Activated B cell treated with CpG ODN at 0.5 μM for 24 hours (primary cell): ENCODE results near the gene CA4. TPM values are rescaled to one million over a fixed set of nuclear protein-coding genes. Genes with fewer than 3 reads are reported as not detected.
"Not testable (repeated sequence)": the region's sequence is repeated elsewhere in the genome, so short reads cannot be mapped to it uniquely, and the experiment has no call there.

ENCODE experiments used
- ATAC-seq: fragments of 200-7000 bp; cut with Tn5 transposase; one replicate; pipeline ENCODE4 v1.10.0; 2021; ENCODE audit warnings: low read depth, mild to moderate bottlenecking, moderate library complexity
- CTCF ChIA-PET: fragments of 350-600 bp; sonication (Branson Sonifier 250); formaldehyde crosslinking; loops from one replicate; lab custom pipeline; 2021; ENCODE audit warnings: antibody characterized with exemption; lab: Charles Lee
- POLR2A ChIA-PET: fragments of 350-600 bp; sonication (Branson Sonifier 250); formaldehyde crosslinking; loops from one replicate; lab custom pipeline; 2021; ENCODE audit warnings: antibody characterized with exemption; lab: Charles Lee
- DNase-seq: peaks from one replicate; pipeline ENCODE4 v3.0.0; 2022
- H3K27ac Mint-ChIP-seq: one replicate; pipeline ENCODE4 v1.8.0; 2020; ENCODE audit warnings: mixed read lengths
- H3K27me3 Mint-ChIP-seq: one replicate; pipeline ENCODE4 v1.8.0; 2021; ENCODE audit warnings: mixed read lengths
- H3K36me3 Mint-ChIP-seq: one replicate; pipeline ENCODE4 v1.8.0; 2021; ENCODE audit warnings: low read depth, mixed read lengths
- H3K4me1 Mint-ChIP-seq: one replicate; pipeline ENCODE4 v1.8.0; 2021; ENCODE audit warnings: mixed read lengths
- H3K4me3 Mint-ChIP-seq: one replicate; pipeline ENCODE4 v1.8.0; 2020; ENCODE audit warnings: mild to moderate bottlenecking, mixed read lengths
- H3K9me3 Mint-ChIP-seq: one replicate; pipeline ENCODE4 v1.8.0; 2020; ENCODE audit warnings: mixed read lengths
- CTCF ChIP-seq: fragments of 200-600 bp; IDR thresholded peaks from one replicate; pipeline ENCODE4 v1.8.0; 2022; ENCODE audit warnings: antibody characterized with exemption, mild to moderate bottlenecking
- intact Hi-C: fragments of 100-400 bp; cut with micrococcal nuclease; formaldehyde crosslinking; loops from one replicate; pipeline ENCODE4 v1.15.1; 2024
- total RNA-seq: library from RNA; stranded (reverse); gene quantifications from 2 replicates; pipeline ENCODE4 v1.2.3, GENCODE V29; 2022

CA4 gene
- total RNA-seq, 1 donor from 2014 or later = not detected

DNA sequence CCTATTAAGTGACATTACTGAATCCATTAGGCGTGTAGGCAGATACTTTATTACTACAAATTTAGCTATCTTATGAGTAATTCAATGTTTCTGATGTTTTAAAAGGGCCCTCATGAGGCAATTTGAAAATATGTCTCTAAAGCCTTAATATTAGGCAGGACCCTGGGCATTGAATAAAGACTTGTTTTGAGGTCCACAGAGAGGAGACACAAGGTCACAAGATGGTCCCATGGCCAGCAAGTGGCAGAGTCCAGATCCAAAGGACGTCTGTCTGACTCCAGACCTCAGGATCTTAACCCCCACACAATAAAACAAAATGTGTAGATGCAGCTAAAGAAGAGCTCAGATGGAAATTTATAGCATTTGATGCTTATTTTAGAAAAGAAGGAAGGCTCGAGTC, 39.2 kb upstream of the CA4 start:
- intact Hi-C loops = no loop called here

GRCh38 chr17:60111661-60112060, 38.1 kb upstream of the CA4 start:
- intact Hi-C loops, H3K36me3 Mint-ChIP-seq, H3K9me3 Mint-ChIP-seq, H3K4me3 Mint-ChIP-seq, H3K4me1 Mint-ChIP-seq, DNase-seq, CTCF ChIA-PET, POLR2A ChIA-PET, H3K27me3 Mint-ChIP-seq, H3K27ac Mint-ChIP-seq: not testable (repeated sequence)
- peak; percentile 52 for ATAC-seq

More for the DNA sequence above, 39.2 kb upstream of the CA4 start:
- Mint-ChIP-seq H3K27me3 (no peaks in the 10 kb centered on the region), H3K9me3 (no peaks in the 10 kb centered on the region), H3K36me3 (no peaks in the 10 kb centered on the region), H3K27ac (no peak overlapping the region), H3K4me3 (no peak overlapping the region), H3K4me1 (peaks cover 15% of the 10 kb centered on the region)
- TF ChIP-seq CTCF = no peak
- CTCF ChIA-PET = interaction anchor here (1.2 kb wide), 1 partner anchor 33 kb away, joined by 4 read pairs; no protein-coding TSS in a partner anchor
- DNase-seq = no peak
- ATAC-seq = no peak
- POLR2A ChIA-PET = no interaction called here

- POLR2A ChIA-PET, H3K4me3 Mint-ChIP-seq, DNase-seq, intact Hi-C loops, H3K27ac Mint-ChIP-seq, H3K36me3 Mint-ChIP-seq, H3K9me3 Mint-ChIP-seq, ATAC-seq, H3K27me3 Mint-ChIP-seq, CTCF ChIA-PET, H3K4me1 Mint-ChIP-seq: not testable (repeated sequence)
Measured at GRCh38 chr17:60115364-60115763, 34.4 kb upstream of the CA4 start.

- H3K4me1 Mint-ChIP-seq, DNase-seq, H3K27ac Mint-ChIP-seq, POLR2A ChIA-PET, H3K9me3 Mint-ChIP-seq, H3K36me3 Mint-ChIP-seq, intact Hi-C loops, H3K27me3 Mint-ChIP-seq, CTCF ChIA-PET, ATAC-seq, H3K4me3 Mint-ChIP-seq: not testable (repeated sequence)
Measured at GRCh38 chr17:60116196-60116595, 33.6 kb upstream of the CA4 start.

DNA sequence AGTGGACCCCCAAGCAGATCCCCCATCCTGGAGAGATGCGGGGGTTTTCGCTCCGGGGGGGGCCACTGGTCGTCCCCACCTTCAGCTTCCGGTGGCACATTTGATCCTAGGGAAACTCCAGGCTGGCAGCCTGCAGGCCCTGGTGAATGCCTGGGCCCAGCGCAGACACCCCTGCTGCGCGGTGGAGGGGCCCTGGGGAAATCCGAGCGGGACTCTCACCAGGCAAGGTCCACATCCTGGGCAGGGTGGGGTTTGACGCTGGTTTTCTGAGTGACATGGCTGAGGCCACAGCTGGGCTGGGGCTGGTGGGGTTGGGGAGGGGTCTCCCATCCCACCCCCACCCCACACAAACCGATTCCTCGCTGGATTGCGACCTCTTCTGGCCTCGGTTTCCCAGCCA, 30.6 kb upstream of the CA4 start:
- H3K27me3 Mint-ChIP-seq, CTCF ChIA-PET, intact Hi-C loops, H3K9me3 Mint-ChIP-seq, H3K4me1 Mint-ChIP-seq, H3K4me3 Mint-ChIP-seq, H3K27ac Mint-ChIP-seq, H3K36me3 Mint-ChIP-seq, DNase-seq, POLR2A ChIA-PET: not testable (repeated sequence)
- peak; percentile 36 for ATAC-seq

DNA sequence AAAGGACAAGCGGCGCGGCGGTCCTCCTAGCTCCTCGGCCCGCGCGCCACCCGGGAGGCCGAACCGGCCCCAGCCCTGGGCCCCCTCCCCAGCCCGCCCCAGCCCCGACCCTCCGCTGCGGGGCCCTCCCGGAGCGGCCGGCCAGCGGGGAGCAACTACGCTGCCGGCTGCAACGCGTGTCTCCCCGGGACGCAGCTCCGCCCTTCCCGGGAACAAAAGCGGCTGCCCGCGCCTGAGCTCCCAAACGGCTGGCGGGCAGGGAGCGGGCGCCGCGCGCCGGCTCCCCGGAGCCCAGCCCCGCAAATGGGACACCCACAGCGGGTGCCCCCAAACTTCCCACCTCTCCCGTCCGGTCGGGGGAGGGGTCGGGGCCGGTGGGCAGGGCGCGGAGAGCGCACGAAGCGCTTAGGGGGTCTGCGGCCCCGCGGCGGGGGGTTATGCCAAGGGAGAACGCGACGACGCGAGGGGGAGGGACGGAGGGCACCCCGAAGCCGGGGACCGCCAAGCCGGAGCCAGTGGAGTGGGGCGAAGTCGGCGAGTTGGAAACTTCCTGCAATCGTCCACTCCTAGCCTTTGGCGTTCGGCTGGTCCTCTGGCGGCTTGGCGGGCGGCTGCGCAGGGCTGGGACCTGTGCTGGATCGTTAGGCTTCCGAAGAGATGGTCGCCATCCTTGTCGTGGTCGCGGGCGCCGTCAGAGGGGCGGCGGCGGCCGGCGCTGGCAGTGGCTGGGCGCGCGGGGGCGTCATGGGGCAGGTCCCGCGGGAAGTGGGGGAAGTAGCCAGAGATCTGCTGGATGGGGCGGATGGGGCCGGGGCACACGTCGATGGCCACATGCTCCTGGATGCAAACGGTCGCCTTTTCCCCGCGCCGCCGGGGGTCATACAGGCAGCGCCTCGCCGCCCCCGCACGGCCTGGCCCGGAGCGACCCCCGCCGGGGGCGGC, 29.7 kb upstream of the CA4 start:
- H3K9me3 Mint-ChIP-seq, CTCF ChIA-PET, H3K4me3 Mint-ChIP-seq, DNase-seq, H3K36me3 Mint-ChIP-seq, H3K27ac Mint-ChIP-seq, H3K4me1 Mint-ChIP-seq, POLR2A ChIA-PET, H3K27me3 Mint-ChIP-seq, intact Hi-C loops: not testable (repeated sequence)
- peak; percentile 51 for ATAC-seq

DNA sequence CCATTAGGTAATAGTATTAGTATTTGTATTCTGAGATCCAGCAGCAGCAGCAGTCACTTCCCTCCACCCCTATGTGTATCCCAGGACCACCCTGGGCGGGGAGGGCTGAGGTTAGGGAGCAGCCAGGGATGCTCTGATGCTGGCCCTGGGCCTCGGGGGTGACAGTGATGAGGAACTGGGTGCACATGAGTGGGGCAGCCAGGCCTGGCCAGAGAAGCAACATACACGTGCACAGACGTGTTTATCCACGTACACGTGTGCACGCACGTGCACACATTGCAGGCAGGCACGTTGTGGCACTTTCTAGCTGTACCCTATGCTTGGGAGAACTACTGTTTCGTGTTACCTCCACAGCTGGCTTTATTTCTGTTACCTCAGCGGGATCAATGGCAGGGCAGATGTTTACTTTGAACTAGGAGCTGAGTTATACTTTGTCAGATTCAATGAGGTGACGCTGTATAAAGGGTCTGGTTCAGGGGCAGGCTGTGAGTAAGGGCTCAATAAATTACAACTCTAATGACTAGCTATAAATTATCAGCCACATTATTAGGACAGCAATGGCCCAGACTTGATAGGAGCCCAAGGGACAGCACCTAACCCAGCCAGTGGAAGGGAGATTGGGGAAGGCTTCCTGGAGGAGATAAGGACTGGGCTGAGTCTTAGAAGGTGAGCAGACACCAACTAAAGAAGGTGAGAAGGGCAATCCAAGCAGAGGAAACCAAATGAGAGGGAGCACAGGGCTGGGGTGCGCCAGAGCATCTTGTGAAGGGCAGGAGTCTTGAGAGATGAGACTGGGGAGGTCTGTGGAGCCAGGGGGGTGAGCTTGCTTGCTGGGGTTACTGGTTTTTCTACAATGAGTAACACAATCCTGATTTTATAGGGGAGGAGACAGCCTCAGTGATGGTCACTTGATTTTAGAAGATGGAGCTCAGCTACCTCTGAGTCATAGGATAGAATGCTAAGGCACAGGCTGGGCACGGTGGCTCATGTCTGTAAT, 22.4 kb upstream of the CA4 start:
- Mint-ChIP-seq H3K4me3 (no peak overlapping the region), H3K36me3 (no peaks in the 10 kb centered on the region), H3K9me3 (peaks cover 2% of the 10 kb centered on the region), H3K27ac (no peak overlapping the region), H3K27me3 (peaks cover 14% of the 10 kb centered on the region), H3K4me1 (no peaks in the 10 kb centered on the region)
- CTCF ChIA-PET = no interaction called here
- intact Hi-C loops = no loop called here
- POLR2A ChIA-PET = no interaction called here
- DNase-seq (no peak), ATAC-seq (no peak)
- TF ChIP-seq CTCF = no peak
